Coronary artery (tissue), 2 donors: Measurements from ENCODE around the gene NME4.
A peak's percentile ranks its signal among the peaks of the same experiment; 100 is the strongest.
"Not testable (repeated sequence)": the region's sequence is repeated elsewhere in the genome, so short reads cannot be mapped to it uniquely, and the experiment has no call there.

Source experiments
- DNase-seq: peaks from one replicate; pipeline ENCODE4 v3.0.0-alpha.2; 2017; ENCODE audit warnings: low spot score
- H3K27ac ChIP-seq, 2 donors: fragments of 200-600 bp; sonication (generic); one replicate each; pipeline ENCODE4 v1.5.1; 2016 to 2019
- H3K4me3 ChIP-seq: fragments of 200-600 bp; sonication (generic); 2 replicates; pipeline ENCODE4 v1.5.1; 2016; ENCODE audit warnings: mild to moderate bottlenecking, moderate library complexity
- TF ChIP-seq, protein P1 (sequence below): fragments of 200-600 bp; sonication (generic); IDR thresholded peaks from one replicate; pipeline ENCODE4 v1.5.1; 2019; ENCODE audit warnings: antibody characterized with exemption

Gene NME4

DNA sequence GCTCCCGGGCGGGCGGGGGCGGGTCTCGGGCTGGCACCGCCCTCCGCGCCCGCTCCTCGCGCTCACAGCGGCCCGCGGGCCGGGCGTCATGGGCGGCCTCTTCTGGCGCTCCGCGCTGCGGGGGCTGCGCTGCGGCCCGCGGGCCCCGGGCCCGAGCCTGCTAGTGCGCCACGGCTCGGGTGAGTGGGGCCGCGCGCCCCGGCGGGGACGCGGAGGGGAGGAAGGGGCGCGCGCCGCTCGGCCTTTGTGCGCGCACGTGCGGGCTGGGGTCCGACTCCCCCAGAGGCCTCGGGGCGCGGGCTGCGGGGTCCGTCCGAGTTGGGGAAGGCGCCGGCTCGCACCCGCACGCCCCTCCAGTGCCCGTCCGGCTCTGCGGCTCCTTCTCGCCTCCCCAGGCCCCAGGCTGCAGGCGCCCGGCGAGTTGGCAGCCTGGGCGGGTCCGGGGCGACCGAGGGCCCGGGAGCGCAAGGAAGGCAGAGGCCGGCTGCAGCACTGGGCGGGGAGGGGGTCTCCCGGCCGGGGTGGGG is at the start of gene NME4:
Gene NME4, plus strand, starts transcription at position 65 of the 527 bp plus-strand sequence. Its CDS starts 24 bp downstream, at position 89.
- TF ChIP-seq, protein P1, sequence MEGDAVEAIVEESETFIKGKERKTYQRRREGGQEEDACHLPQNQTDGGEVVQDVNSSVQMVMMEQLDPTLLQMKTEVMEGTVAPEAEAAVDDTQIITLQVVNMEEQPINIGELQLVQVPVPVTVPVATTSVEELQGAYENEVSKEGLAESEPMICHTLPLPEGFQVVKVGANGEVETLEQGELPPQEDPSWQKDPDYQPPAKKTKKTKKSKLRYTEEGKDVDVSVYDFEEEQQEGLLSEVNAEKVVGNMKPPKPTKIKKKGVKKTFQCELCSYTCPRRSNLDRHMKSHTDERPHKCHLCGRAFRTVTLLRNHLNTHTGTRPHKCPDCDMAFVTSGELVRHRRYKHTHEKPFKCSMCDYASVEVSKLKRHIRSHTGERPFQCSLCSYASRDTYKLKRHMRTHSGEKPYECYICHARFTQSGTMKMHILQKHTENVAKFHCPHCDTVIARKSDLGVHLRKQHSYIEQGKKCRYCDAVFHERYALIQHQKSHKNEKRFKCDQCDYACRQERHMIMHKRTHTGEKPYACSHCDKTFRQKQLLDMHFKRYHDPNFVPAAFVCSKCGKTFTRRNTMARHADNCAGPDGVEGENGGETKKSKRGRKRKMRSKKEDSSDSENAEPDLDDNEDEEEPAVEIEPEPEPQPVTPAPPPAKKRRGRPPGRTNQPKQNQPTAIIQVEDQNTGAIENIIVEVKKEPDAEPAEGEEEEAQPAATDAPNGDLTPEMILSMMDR = no peak
- Histone ChIP-seq H3K4me3 (peak within 1 kb of the TSS; percentile 82), H3K27ac (peak within 1 kb of the TSS; percentile 65 to 92)
- no peak for DNase-seq

DNA sequence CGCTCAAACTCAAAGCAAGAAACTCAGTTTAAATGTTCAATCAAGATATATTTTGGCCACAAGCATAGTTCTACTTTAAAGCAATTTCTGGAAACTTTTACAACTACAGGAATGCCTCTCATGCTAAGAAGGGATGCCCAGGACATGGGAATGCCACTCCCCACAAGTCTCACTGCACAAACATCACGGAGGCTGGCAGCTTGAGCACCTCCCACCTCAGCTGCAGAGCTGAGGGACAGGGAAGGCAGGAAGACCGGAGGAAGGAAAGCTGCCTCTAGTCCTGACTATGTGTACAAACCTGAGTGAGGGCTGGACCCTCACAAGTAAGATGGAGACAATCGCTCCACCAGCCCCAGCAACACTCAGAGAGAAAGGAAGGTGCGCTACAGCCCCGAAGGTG is 49.8 kb upstream of the NME4 start:
- Histone ChIP-seq H3K4me3 (no peak overlapping the region), H3K27ac (no peak overlapping the region)
- TF ChIP-seq, protein P1 = no peak
- DNase-seq = no peak

DNA sequence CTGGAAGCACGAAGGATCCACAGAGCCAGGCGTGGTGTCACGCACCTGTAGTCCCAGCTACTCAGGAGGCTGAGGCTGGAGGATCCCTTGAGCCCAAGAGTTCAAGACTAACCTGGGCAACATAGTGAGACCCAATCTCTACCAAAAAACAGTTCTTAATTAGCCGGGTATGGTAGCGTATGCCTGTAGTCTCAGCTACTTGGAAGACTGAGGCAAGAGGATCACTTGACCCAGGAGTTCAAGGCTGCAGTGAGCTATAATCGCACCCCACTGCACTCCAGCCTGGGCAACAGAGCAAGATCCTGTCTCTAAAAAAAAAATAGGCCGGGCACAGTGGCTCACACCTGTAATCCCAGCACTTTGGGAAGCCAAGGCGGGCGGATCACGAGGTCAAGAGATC is 48.5 kb upstream of the NME4 start:
- not testable (repeated sequence) for H3K27ac ChIP-seq, H3K4me3 ChIP-seq, DNase-seq

DNA sequence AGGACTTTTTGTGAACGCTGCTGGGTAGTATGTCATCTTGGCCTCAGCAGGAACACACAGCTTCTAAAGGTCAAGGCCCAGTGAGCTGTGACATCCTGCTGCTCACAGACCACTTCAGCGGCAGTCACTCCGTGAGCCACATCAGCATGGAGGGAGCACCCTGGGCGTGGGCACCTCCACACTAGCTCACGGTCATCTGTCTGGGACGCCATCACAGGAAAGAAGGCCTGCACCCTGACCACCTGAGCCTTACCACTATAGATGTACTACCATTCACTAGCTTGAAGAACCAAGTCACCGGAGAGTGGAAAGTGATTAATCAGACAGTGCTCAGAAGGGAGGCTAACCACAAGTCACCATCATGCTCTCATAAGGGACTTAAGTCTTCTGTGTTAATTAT is 47.8 kb upstream of the NME4 start:
- Histone ChIP-seq H3K4me3 (no peak overlapping the region), H3K27ac (no peak overlapping the region)
- TF ChIP-seq, protein P1 = no peak
- no peak for DNase-seq

DNA sequence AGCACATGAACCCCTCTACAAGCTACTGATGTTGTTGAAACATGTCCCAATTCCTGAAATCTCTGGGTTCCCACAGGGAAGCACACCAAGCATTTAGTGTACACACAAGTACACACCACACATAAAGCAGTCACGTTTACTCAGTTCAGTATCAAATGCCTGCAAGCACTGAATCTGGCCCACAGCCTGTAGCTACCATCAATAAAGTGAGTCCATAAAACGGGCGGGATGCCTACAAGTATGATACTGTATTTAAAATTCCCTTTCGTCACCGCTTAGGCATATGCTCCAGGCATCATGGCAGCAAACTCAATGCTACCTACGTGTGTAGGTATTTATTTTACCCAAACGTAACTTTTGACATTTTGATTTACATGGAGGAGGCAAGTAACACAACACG is 46.8 kb upstream of the NME4 start:
- no peak overlapping the region for H3K4me3 ChIP-seq
- TF ChIP-seq, protein P1 = no peak
- H3K27ac ChIP-seq = no peak overlapping the region
- DNase-seq = no peak

DNA sequence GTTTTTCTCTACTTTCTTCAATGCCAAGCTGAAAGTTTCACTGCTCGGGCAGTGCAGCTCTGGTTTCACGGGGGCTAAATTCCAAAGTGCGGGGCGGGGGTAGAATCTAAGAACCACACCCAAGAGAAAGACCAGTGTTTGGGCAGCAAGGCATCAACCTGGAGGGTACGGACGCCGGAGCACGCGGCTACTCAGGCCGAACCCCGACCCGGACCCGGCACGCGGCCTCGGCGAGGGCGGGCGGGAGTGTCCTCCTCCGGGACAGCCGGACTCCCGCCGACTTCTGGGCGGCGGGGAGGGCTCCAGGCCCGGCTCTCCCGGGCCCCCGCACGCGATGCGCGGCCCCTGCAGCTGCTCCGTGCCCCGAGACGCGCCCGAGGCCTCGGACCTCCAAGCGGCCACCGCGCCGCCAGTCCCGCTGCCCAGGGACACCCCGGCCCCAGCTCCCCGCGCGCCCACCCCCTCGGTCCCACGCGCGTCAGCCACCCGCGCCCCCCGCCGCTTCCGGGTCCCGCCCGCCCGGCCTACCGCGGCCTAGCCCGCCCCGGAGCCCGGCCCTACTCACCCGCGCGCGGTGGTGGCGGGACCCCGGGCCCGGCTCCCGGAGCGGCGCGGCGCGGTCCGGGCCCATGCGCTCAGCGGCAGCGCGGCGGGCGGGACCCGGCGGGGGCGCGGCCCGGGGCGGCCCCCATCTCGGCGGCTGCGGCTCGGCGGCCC is 45.0 kb upstream of the NME4 start:
- Histone ChIP-seq H3K4me3 (peak overlapping the region; percentile 99), H3K27ac (peak overlapping the region; percentile 58 to 88)
- TF ChIP-seq, protein P1 = no peak
- no peak for DNase-seq

DNA sequence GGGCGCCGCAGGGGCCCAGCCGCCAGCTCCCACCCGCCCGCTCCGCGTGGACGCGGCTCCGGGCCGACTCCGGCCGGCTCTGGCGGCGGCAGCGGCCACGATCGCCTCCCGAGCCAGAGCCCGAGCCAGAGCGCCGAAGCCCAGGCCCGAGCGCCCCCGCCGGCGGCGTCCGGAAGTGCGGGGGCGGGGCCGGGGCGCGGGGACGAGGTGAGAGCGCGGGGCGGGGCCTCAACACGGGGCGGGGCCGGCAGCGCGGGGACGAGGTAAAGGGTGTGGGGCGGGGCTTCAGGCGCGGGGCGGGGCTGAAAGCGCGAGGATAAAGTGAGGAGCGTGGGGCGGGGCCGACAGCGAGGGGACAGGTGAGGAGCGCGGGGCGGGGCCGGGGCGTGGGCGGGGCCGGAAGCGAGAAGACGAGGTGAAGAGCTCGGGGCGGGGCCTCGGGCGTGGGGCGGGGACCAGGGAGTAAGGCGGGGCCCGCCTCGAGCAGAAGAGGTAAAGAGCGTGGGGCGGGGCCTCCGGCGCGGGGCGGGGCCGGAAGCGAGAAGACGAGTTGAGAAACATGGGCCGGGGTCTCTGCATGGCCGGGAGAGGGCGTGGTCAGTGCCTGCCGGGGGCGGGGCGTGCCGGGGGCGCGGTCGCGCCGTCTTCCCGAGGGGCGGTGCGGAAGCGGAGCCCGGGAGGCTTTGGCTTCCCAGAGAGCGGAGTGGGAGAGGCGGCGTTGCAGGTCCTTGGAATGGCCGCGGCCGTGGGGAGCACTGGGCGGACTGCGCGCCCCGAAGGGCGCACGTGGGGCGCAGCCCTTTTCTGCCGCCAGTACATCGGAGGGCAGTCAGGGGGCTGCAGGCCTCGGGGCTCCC is 44.2 kb upstream of the NME4 start, which contains the start of gene AXIN1:
Gene AXIN1, minus strand, starts transcription at position 177 of the 857 bp plus-strand sequence. CDS start 5,698 bp downstream, outside the sequence.
- H3K4me3 ChIP-seq = peak within 1 kb of the TSS; percentile 99
- TF ChIP-seq, protein P1 = peak; percentile 61
- peak within 1 kb of the TSS; percentile 58 to 88 for H3K27ac ChIP-seq
- DNase-seq = peak; percentile 99
